HG03439 (cell line): ENCODE results near the gene TMEM125.

Experiments
- ATAC-seq: cut with Tn5 transposase; IDR thresholded peaks from one replicate; pipeline ENCODE4 v1.9.1; 2021; ENCODE audit warnings: mild to moderate bottlenecking, moderate library complexity; ENCODE audit not compliant: unreplicated experiment

TMEM125 gene

GRCh38 chr1:43246466-43247213 is 23.1 kb upstream of the TMEM125 start:
- ATAC-seq, result no peak

GRCh38 chr1:43247256-43247921 is 22.4 kb upstream of the TMEM125 start:
- no peak for ATAC-seq

- no peak for ATAC-seq
Measured at GRCh38 chr1:43250351-43250761, 19.4 kb upstream of the TMEM125 start.

GRCh38 chr1:43251024-43251423 is 18.8 kb upstream of the TMEM125 start:
- no peak for ATAC-seq

GRCh38 chr1:43252225-43252624 is 17.6 kb upstream of the TMEM125 start:
- ATAC-seq, result no peak

GRCh38 chr1:43253173-43253572 is 16.6 kb upstream of the TMEM125 start:
- no peak for ATAC-seq

- no peak for ATAC-seq
Measured at GRCh38 chr1:43253876-43254275, 15.9 kb upstream of the TMEM125 start.

- no peak for ATAC-seq
Measured at GRCh38 chr1:43255438-43256210, 14.2 kb upstream of the TMEM125 start.

- no peak for ATAC-seq
Measured at GRCh38 chr1:43256675-43257570, 12.9 kb upstream of the TMEM125 start.

- no peak for ATAC-seq
Measured at GRCh38 chr1:43258370-43258769, 11.4 kb upstream of the TMEM125 start.

- ATAC-seq, result no peak
Measured at GRCh38 chr1:43265431-43265830, 4.4 kb upstream of the TMEM125 start.

- no peak for ATAC-seq
Measured at GRCh38 chr1:43266881-43267280, 2.9 kb upstream of the TMEM125 start.

- ATAC-seq, result no peak
Measured at GRCh38 chr1:43267291-43267805, 2.4 kb upstream of the TMEM125 start.

- ATAC-seq, result no peak
Measured at GRCh38 chr1:43267818-43268425, 1.9 kb upstream of the TMEM125 start.

- no peak for ATAC-seq
Measured at GRCh38 chr1:43270421-43271095, 775 bp downstream of the TMEM125 start.

GRCh38 chr1:43271186-43272118 is 1.7 kb downstream of the TMEM125 start:
- ATAC-seq, result no peak

GRCh38 chr1:43272161-43272560 is 2.4 kb downstream of the TMEM125 start:
- ATAC-seq, result no peak
